OCI-LY1 (cell line): Measurements from ENCODE around the gene THAP9.

Source experiments
- H2AFZ ChIP-seq: fragments of 200-600 bp; sonication (generic), shearing (Covaris generic); 2 replicates; pipeline ENCODE4 v1.6.0; 2014; ENCODE audit warnings: antibody characterized with exemption, mild to moderate bottlenecking, low read length
- H3F3A ChIP-seq: fragments of 200-600 bp; sonication (generic), shearing (Covaris generic); 2 replicates; pipeline ENCODE4 v1.6.0; 2014; ENCODE audit warnings: mild to moderate bottlenecking, antibody characterized with exemption, low read length, moderate library complexity; ENCODE audit not compliant: insufficient read depth
- H3K27ac ChIP-seq: fragments of 200-600 bp; sonication (generic); 2 replicates; pipeline ENCODE4 v1.5.1; 2014; ENCODE audit warnings: low read length, mixed run types, mild to moderate bottlenecking, low read depth; ENCODE audit not compliant: poor library complexity, severe bottlenecking
- H3K27me3 ChIP-seq: fragments of 200-600 bp; sonication (generic); 2 replicates; pipeline ENCODE4 v1.6.0; 2014; ENCODE audit warnings: antibody characterized with exemption, mild to moderate bottlenecking, low read length, moderate library complexity; ENCODE audit not compliant: insufficient read depth
- H3K36me3 ChIP-seq: fragments of 200-600 bp; sonication (generic); 2 replicates; pipeline ENCODE4 v1.6.1; 2014; ENCODE audit warnings: mild to moderate bottlenecking, antibody characterized with exemption, low read length, moderate library complexity, mixed read lengths; ENCODE audit not compliant: insufficient read depth
- H3K4me1 ChIP-seq: fragments of 200-600 bp; sonication (generic); 2 replicates; pipeline ENCODE4 v1.5.1; 2014; ENCODE audit warnings: mild to moderate bottlenecking, low read length, moderate library complexity; ENCODE audit not compliant: insufficient read depth, severe bottlenecking
- H3K4me2 ChIP-seq: fragments of 200-600 bp; sonication (generic), shearing (Covaris generic); 2 replicates; pipeline ENCODE4 v1.6.1; 2014; ENCODE audit warnings: low read length
- H3K4me3 ChIP-seq: fragments of 200-600 bp; sonication (generic); 2 replicates; pipeline ENCODE4 v1.5.1; 2014; ENCODE audit warnings: low read length, low read depth, mild to moderate bottlenecking, mixed read lengths; ENCODE audit not compliant: poor library complexity, severe bottlenecking
- H3K79me2 ChIP-seq: fragments of 200-600 bp; shearing (Covaris generic); 2 replicates; pipeline ENCODE4 v1.6.1; 2016; ENCODE audit warnings: mixed run types, low read length, mixed read lengths; ENCODE audit not compliant: insufficient read depth
- H3K9ac ChIP-seq: fragments of 200-600 bp; sonication (generic), shearing (Covaris generic); 2 replicates; pipeline ENCODE4 v1.6.1; 2014; ENCODE audit warnings: mild to moderate bottlenecking, low read length, mixed read lengths
- H3K9me2 ChIP-seq: fragments of 200-600 bp; sonication (generic), shearing (Covaris generic); 2 replicates; pipeline ENCODE4 v1.6.1; 2014; ENCODE audit warnings: low read depth, mild to moderate bottlenecking, low read length, mixed read lengths
- H3K9me3 ChIP-seq: fragments of 200-600 bp; shearing (Covaris generic); 2 replicates; pipeline ENCODE4 v1.6.1; 2014; ENCODE audit warnings: low read length, mixed read lengths
- H4K20me1 ChIP-seq: fragments of 200-600 bp; sonication (generic), shearing (Covaris generic); 2 replicates; pipeline ENCODE4 v1.6.0; 2016; ENCODE audit warnings: mild to moderate bottlenecking, low read length; ENCODE audit not compliant: insufficient read depth
- CTCF ChIP-seq: fragments of 200-600 bp; sonication (generic), shearing (Covaris generic); IDR thresholded peaks from 2 replicates; pipeline ENCODE4 v1.5.1; 2017; ENCODE audit warnings: mild to moderate bottlenecking, antibody characterized with exemption, low read length, moderate library complexity, mixed read lengths
- EZH2 ChIP-seq: fragments of 200-600 bp; sonication (generic), shearing (Covaris generic); IDR thresholded peaks from 2 replicates; pipeline ENCODE4 v1.8.0; 2017; ENCODE audit warnings: borderline replicate concordance, mixed run types, mild to moderate bottlenecking, antibody characterized with exemption, low read length, moderate library complexity, mixed read lengths

Gene THAP9

GRCh38 chr4:82957045-82957444, 56.5 kb downstream of the THAP9 start:
- Histone ChIP-seq H4K20me1 (no peaks in the 10 kb centered on the region), H3K9me2 (no peaks in the 10 kb centered on the region), H3K4me2 (no peak overlapping the region), H3K79me2 (0 out of 2 replicates have a peak, but pooled peaks cover 3% of the 10 kb centered on the region), H3K4me3 (no peak overlapping the region), H2AFZ (no peak overlapping the region), H3K36me3 (peaks cover 42% of the 10 kb centered on the region), H3K4me1 (no peaks in the 10 kb centered on the region), H3K9ac (no peak overlapping the region), H3F3A (no peaks in the 10 kb centered on the region), H3K27ac (no peak overlapping the region), H3K9me3 (no peaks in the 10 kb centered on the region), H3K27me3 (no peaks in the 10 kb centered on the region)
- TF ChIP-seq CTCF (no peak), EZH2 (no peak)

- Histone ChIP-seq H3K4me3 (no peak overlapping the region), H3K9me3 (0 out of 2 replicates have a peak, but pooled peaks cover 2% of the 10 kb centered on the region), H3K27me3 (no peaks in the 10 kb centered on the region), H3K4me2 (no peak overlapping the region), H3K79me2 (no peaks in the 10 kb centered on the region), H3K9ac (no peak overlapping the region), H3K4me1 (peaks cover 26% of the 10 kb centered on the region), H3K27ac (no peak overlapping the region), H4K20me1 (no peaks in the 10 kb centered on the region), H3K36me3 (peaks cover 85% of the 10 kb centered on the region), H3K9me2 (no peaks in the 10 kb centered on the region), H2AFZ (no peak overlapping the region), H3F3A (no peaks in the 10 kb centered on the region)
- TF ChIP-seq CTCF (no peak), EZH2 (no peak)
Measured at GRCh38 chr4:82965763-82966162, 65.2 kb downstream of the THAP9 start.

- Histone ChIP-seq H3F3A (no peaks in the 10 kb centered on the region), H4K20me1 (no peaks in the 10 kb centered on the region), H3K9me3 (0 out of 2 replicates have a peak, but pooled peaks cover 2% of the 10 kb centered on the region), H3K79me2 (no peaks in the 10 kb centered on the region), H2AFZ (no peak overlapping the region), H3K4me2 (no peak overlapping the region), H3K9me2 (no peaks in the 10 kb centered on the region), H3K27me3 (no peaks in the 10 kb centered on the region), H3K9ac (no peak overlapping the region), H3K4me1 (peaks cover 26% of the 10 kb centered on the region), H3K36me3 (peaks cover 82% of the 10 kb centered on the region), H3K4me3 (no peak overlapping the region), H3K27ac (peak overlapping the region; percentile 45)
- TF ChIP-seq CTCF: no peak
- no peak for TF ChIP-seq EZH2
Measured at GRCh38 chr4:82968972-82969371, 68.4 kb downstream of the THAP9 start.
